Breast epithelium (tissue), 4 donors: ENCODE results near the gene TRIM23. TPM values are rescaled to one million over a fixed set of nuclear protein-coding genes. Genes with fewer than 3 reads are reported as not detected.

Experiments used
- DNase-seq, 2 donors: peaks; one replicate each; pipeline ENCODE4 v3.0.0-alpha.2; 2019; ENCODE audit warnings: low spot score in 2 of 2
- H3K27ac ChIP-seq, 2 donors: fragments of 200-600 bp; sonication (generic) in 1 of 2; one replicate each; pipeline ENCODE4 v1.5.1; 2016 to 2019; ENCODE audit warnings: mild to moderate bottlenecking in 1 of 2
- H3K27me3 ChIP-seq, 2 donors: fragments of 200-600 bp; sonication (generic) in 1 of 2; one replicate each; pipeline versions ENCODE4 v1.5.1 to v1.6.0; 2017 to 2019; ENCODE audit warnings: control low read depth in 1 of 2, mild to moderate bottlenecking in 1 of 2
- H3K36me3 ChIP-seq: fragments of 200-600 bp; one replicate; pipeline ENCODE4 v1.5.1; 2019
- H3K4me1 ChIP-seq, 2 donors: fragments of 200-600 bp; sonication (generic); one replicate each; pipeline ENCODE4 v1.5.1; 2016 to 2019; ENCODE audit warnings: control low read depth in 1 of 2
- H3K4me3 ChIP-seq, 3 donors: fragments of 200-600 bp; sonication (generic); 1 replicate in 2 of 3; 2 replicates in 1 of 3; pipeline ENCODE4 v1.5.1; 2016 to 2019; ENCODE audit warnings: mild to moderate bottlenecking in 3 of 3, moderate library complexity in 2 of 3
- H3K9me3 ChIP-seq, 2 donors: fragments of 200-600 bp; sonication (generic) in 1 of 2; one replicate each; pipeline ENCODE4 v1.5.1; 2016 to 2019; ENCODE audit warnings: control low read depth in 1 of 2
- POLR2A ChIP-seq: fragments of 450-650 bp; IDR thresholded peaks from one replicate; pipeline ENCODE4 v1.6.1; 2016; ENCODE audit warnings: antibody characterized with exemption, mild to moderate bottlenecking, moderate library complexity
- POLR2AphosphoS5 ChIP-seq, 3 donors: sonication (generic); formaldehyde crosslinking; IDR thresholded peaks; one replicate each; pipeline ENCODE4 v1.6.1; 2017; ENCODE audit warnings: antibody characterized with exemption in 3 of 3
- intact Hi-C: fragments of 100-400 bp; cut with DNase I; formaldehyde crosslinking; loops from one replicate; pipeline ENCODE4 v1.15.1; 2023; ENCODE audit warnings: low total_unique reads
- total RNA-seq, 3 donors: library from RNA; depleted of rRNA; stranded (reverse); fragments of >200 nt; gene quantifications; one replicate each; pipeline ENCODE4 v1.1.0, GENCODE V29; 2016
- TF ChIP-seq, protein P1 (sequence below), 3 donors: fragments of 450-650 bp; IDR thresholded peaks; one replicate each; pipeline ENCODE4 v1.5.1; 2016 to 2017; ENCODE audit warnings: antibody characterized with exemption in 3 of 3, mild to moderate bottlenecking in 3 of 3, moderate library complexity in 3 of 3

The TRIM23 gene
- total RNA-seq, 3 donors from 2014 or later, result 15.1 to 28.7 (median 16.2) TPM

DNA sequence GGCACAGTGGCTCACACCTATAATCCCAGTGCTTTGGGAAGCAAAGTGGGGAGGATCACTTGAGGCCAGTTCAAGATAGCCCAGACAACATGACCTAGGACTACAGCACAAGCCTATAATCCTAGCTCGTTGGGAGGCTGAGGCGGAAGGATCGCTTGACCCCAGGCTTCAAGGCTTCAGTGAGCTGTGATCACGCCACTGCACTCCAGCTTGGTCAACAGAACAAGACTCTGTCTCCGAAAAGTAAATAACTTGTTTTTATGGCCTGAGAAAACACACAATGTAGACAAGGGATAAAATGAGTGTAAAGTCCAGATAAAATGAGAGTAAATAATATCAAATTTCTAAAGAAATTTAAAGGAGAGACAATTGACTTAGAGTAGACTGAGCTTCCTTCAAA, 27.0 kb upstream of the TRIM23 start:
- TF ChIP-seq POLR2A, result no peak
- no peak for TF ChIP-seq POLR2AphosphoS5 (IDR thresholded peaks at IDR 0.05)
- TF ChIP-seq, protein P1, sequence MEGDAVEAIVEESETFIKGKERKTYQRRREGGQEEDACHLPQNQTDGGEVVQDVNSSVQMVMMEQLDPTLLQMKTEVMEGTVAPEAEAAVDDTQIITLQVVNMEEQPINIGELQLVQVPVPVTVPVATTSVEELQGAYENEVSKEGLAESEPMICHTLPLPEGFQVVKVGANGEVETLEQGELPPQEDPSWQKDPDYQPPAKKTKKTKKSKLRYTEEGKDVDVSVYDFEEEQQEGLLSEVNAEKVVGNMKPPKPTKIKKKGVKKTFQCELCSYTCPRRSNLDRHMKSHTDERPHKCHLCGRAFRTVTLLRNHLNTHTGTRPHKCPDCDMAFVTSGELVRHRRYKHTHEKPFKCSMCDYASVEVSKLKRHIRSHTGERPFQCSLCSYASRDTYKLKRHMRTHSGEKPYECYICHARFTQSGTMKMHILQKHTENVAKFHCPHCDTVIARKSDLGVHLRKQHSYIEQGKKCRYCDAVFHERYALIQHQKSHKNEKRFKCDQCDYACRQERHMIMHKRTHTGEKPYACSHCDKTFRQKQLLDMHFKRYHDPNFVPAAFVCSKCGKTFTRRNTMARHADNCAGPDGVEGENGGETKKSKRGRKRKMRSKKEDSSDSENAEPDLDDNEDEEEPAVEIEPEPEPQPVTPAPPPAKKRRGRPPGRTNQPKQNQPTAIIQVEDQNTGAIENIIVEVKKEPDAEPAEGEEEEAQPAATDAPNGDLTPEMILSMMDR (IDR thresholded peaks at IDR 0.05), result no peak
- Histone ChIP-seq H3K9me3 (no peaks in the 10 kb centered on the region), H3K4me1 (no peaks in the 10 kb centered on the region), H3K27me3 (no peaks in the 10 kb centered on the region), H3K27ac (no peak overlapping the region), H3K36me3 (no peaks in the 10 kb centered on the region), H3K4me3 (no peak overlapping the region)
- intact Hi-C loops, result no loop called here
- DNase-seq, result no peak

GRCh38 chr5:65647941-65648340, 23.8 kb upstream of the TRIM23 start:
- Histone ChIP-seq H3K4me1 (no peaks in the 10 kb centered on the region), H3K36me3 (no peaks in the 10 kb centered on the region), H3K9me3 (no peaks in the 10 kb centered on the region), H3K27ac (no peak overlapping the region), H3K27me3 (no peaks in the 10 kb centered on the region), H3K4me3 (no peak overlapping the region)
- no peak for DNase-seq
- TF ChIP-seq POLR2A, result no peak
- TF ChIP-seq, protein P1 (IDR thresholded peaks at IDR 0.05), result no peak
- no peak for TF ChIP-seq POLR2AphosphoS5 (IDR thresholded peaks at IDR 0.05)
- intact Hi-C loops, result no loop called here

- no peaks in the 10 kb centered on the region for H3K4me1 ChIP-seq
- TF ChIP-seq POLR2AphosphoS5 (IDR thresholded peaks at IDR 0.05) (no peak), POLR2A (no peak)
- TF ChIP-seq, protein P1 (IDR thresholded peaks at IDR 0.05), result no peak
- H3K4me3 ChIP-seq, result no peak overlapping the region
- no peaks in the 10 kb centered on the region for H3K9me3 ChIP-seq
- H3K36me3 ChIP-seq, result no peaks in the 10 kb centered on the region
- intact Hi-C loops, result no loop called here
- H3K27ac ChIP-seq, result no peak overlapping the region
- no peaks in the 10 kb centered on the region for H3K27me3 ChIP-seq
- DNase-seq, result no peak
Measured at GRCh38 chr5:65646938-65647337, 22.8 kb upstream of the TRIM23 start.

GRCh38 chr5:65640240-65640639, 16.1 kb upstream of the TRIM23 start:
- H3K36me3 ChIP-seq, result no peaks in the 10 kb centered on the region
- no peak for DNase-seq
- H3K27ac ChIP-seq, result no peak overlapping the region
- TF ChIP-seq POLR2AphosphoS5 (IDR thresholded peaks at IDR 0.05) (no peak), POLR2A (no peak)
- TF ChIP-seq, protein P1 (IDR thresholded peaks at IDR 0.05), result no peak
- H3K27me3 ChIP-seq, result no peaks in the 10 kb centered on the region
- H3K9me3 ChIP-seq, result no peaks in the 10 kb centered on the region
- no peaks in the 10 kb centered on the region for H3K4me1 ChIP-seq
- H3K4me3 ChIP-seq, result no peak overlapping the region
- intact Hi-C loops, result no loop called here

GRCh38 chr5:65630981-65631380, 6.8 kb upstream of the TRIM23 start:
- H3K27ac ChIP-seq, result no peak overlapping the region
- no peaks in the 10 kb centered on the region for H3K9me3 ChIP-seq
- no peaks in the 10 kb centered on the region for H3K27me3 ChIP-seq
- H3K4me3 ChIP-seq, result no peak overlapping the region
- peaks cover 0 to 3% of the 10 kb centered on the region in 2 donors for H3K4me1 ChIP-seq
- intact Hi-C loops, result no loop called here
- TF ChIP-seq POLR2A, result no peak
- TF ChIP-seq, protein P1 (IDR thresholded peaks at IDR 0.05), result no peak
- no peak for TF ChIP-seq POLR2AphosphoS5 (IDR thresholded peaks at IDR 0.05)
- peaks cover 3% of the 10 kb centered on the region for H3K36me3 ChIP-seq
- no peak for DNase-seq
